ENCODE data around the gene CCDC85B. TPM values are rescaled to one million over a fixed set of nuclear protein-coding genes. Genes with fewer than 3 reads are reported as not detected.

CCDC85B gene
- total RNA-seq, 4 donors from 2014 or later = 16.0 to 34.3 (median 28.0) TPM

DNA sequence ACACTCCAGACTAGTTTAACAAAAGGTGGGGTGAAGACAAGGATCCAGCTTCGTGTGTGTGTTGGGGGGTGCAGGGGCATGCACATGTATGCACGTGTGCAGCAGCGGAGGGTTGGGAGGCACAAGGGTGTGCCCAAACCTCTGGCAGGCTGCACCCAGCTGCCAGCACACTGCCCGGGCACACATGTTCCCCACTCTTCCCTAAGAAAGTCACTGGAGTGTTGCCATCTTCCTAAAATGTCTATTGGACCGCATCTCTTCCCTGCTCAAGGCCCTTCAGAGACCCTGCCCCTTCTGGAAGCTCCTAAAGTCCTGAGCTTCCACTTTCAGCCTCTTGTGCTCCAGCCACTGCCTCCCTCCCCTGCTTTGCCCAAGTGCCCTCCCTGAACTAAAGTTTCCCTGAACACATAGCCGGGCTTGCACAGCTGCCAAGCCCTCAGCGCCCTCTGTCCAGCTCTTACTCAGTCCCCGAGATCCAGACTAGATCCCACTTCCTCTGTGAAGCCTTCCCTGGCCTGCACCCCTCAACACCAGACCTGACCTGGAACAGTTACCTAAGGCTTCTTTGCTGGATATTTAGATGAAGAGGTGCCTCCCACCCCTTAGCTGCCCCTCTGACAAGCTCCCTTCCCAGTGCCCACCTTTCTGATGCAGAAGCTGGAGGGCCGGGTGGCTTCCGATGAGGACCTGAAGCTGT is 38.5 kb upstream of the CCDC85B start:
- Histone ChIP-seq H3K4me3 (no peak overlapping the region), H3K27ac (no peak overlapping the region), H3K4me1 (peaks cover 7 to 39% (median 18%) of the 10 kb centered on the region in 3 donors), H3K27me3 (no peaks in the 10 kb centered on the region), H3K9me3 (no peaks in the 10 kb centered on the region), H3K36me3 (peaks cover 37 to 61% (median 40%) of the 10 kb centered on the region in 3 donors)
- WGBS, 2 donors = 81 to 94% methylated on average over 7 to 8 of the region's 10 CpGs
- intact Hi-C loops (cut with DNase I) = no loop called here
- DNase-seq = no peak
- no peak for TF ChIP-seq POLR2A (IDR thresholded peaks at IDR 0.05)
- TF ChIP-seq, protein P1, sequence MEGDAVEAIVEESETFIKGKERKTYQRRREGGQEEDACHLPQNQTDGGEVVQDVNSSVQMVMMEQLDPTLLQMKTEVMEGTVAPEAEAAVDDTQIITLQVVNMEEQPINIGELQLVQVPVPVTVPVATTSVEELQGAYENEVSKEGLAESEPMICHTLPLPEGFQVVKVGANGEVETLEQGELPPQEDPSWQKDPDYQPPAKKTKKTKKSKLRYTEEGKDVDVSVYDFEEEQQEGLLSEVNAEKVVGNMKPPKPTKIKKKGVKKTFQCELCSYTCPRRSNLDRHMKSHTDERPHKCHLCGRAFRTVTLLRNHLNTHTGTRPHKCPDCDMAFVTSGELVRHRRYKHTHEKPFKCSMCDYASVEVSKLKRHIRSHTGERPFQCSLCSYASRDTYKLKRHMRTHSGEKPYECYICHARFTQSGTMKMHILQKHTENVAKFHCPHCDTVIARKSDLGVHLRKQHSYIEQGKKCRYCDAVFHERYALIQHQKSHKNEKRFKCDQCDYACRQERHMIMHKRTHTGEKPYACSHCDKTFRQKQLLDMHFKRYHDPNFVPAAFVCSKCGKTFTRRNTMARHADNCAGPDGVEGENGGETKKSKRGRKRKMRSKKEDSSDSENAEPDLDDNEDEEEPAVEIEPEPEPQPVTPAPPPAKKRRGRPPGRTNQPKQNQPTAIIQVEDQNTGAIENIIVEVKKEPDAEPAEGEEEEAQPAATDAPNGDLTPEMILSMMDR (IDR thresholded peaks at IDR 0.05) = no peak

DNA sequence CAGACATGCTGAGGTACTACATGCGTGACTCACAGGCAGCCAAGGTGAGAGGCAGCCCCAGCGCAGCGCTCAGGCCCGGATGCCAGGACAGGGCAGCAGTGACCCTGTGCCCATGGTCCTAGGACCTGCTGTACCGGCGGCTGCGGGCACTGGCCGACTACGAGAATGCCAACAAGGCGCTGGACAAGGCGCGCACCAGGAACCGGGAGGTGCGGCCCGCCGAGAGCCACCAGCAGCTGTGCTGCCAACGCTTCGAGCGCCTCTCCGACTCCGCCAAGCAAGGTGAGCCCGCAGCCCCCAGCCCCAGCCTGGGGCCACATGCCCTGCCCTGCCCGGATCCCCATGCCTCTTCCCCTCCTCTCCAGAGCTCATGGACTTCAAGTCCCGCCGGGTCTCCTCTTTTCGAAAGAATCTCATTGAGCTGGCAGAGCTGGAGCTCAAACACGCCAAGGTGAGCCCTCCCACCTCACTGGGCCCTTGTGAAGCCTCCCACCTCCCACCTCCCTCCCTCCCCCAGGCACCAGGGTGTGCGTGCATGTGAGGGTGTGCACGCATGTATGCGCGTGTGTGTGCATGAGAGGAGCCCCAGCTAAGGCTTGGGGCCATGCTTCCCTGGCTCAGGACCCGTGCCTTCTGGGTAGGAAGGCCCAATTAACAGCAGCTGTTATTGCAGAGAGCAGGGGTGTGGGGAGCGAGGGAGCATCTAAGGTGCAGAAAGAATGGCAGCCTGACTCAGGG is 37.8 kb upstream of the CCDC85B start:
- H3K4me1 ChIP-seq = peaks cover 7 to 40% (median 18%) of the 10 kb centered on the region in 3 donors
- H3K4me3 ChIP-seq = no peak overlapping the region
- DNase-seq = no peak
- no peaks in the 10 kb centered on the region for H3K27me3 ChIP-seq
- intact Hi-C loops (cut with DNase I) = no loop called here
- no peak overlapping the region for H3K27ac ChIP-seq
- H3K36me3 ChIP-seq = peaks cover 37 to 61% (median 40%) of the 10 kb centered on the region in 3 donors
- 78 to 80% methylated on average over 2 to 8 of the region's 33 CpGs for WGBS, 2 donors
- no peaks in the 10 kb centered on the region for H3K9me3 ChIP-seq
- no peak for TF ChIP-seq POLR2A (IDR thresholded peaks at IDR 0.05)
- TF ChIP-seq, protein P1 (IDR thresholded peaks at IDR 0.05) = no peak

DNA sequence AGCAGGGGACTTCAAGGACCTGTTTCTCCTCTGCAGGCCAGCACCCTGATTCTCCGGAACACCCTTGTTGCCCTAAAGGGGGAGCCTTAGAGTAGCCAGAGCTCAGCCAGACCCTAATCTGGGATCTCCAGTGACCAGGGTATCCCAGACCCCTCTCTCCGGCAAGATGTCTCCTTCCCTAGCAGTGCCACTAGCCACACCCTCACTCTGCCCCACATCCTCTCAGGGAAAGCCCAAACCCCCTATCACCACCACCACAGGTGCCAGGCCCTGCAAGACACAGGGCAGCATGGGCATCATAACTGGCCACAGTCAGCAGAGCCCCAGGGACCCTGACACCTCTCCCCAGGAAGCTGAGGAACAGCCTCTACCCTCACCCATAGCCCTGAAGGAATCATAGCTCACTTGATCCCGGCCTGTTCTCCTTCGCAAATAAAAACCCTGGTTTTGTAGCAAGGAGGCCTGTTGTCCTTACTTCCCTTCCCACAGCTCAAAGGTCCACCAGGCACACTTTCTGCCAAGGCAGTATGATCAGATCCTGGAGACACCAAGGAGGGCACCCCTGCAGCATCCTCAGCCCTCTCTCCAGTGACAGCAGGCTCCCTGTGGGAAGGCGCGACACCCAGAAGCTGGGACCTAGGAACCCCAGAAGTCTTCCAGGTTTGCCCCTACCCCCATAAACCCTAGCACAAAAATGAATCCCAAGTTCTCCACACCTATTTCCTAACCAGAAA is 37.1 kb upstream of the CCDC85B start:
- H3K9me3 ChIP-seq = no peaks in the 10 kb centered on the region
- no peaks in the 10 kb centered on the region for H3K27me3 ChIP-seq
- H3K4me1 ChIP-seq = peaks cover 7 to 41% (median 18%) of the 10 kb centered on the region in 3 donors
- intact Hi-C loops (cut with DNase I) = no loop called here
- no peak overlapping the region for H3K4me3 ChIP-seq
- DNase-seq = no peak
- WGBS, 2 donors = 78 to 93% methylated on average over 3 to 6 of the region's 6 CpGs
- H3K27ac ChIP-seq = no peak overlapping the region
- TF ChIP-seq POLR2A (IDR thresholded peaks at IDR 0.05) = no peak
- TF ChIP-seq, protein P1 (IDR thresholded peaks at IDR 0.05) = no peak
- H3K36me3 ChIP-seq = peaks cover 37 to 61% (median 40%) of the 10 kb centered on the region in 3 donors

DNA sequence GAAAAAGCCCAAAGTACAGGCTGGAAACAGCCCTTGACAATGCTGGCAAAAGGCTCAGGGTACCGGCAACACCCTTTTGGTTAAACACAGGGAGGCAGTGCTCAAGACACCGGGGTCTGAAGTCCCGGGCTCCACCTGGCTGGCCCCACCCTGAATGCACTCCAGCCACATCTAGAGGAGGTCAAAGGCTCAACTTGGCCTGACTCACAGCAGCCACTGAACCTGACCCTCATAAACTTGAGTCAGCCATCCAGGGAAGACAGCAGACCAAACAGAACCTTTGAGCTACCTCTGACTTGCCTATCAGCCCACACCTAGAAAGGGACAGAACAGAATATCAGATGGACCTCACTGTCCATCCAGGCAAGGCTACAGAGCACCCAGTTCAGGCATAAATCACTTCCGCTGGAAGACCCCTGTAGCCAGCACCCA is 36.3 kb upstream of the CCDC85B start:
- WGBS, 2 donors = 86 to 100% methylated on average over 1 to 3 of the region's 4 CpGs
- Histone ChIP-seq H3K4me3 (no peak overlapping the region), H3K27ac (no peak overlapping the region), H3K9me3 (no peaks in the 10 kb centered on the region), H3K4me1 (peaks cover 10 to 49% (median 18%) of the 10 kb centered on the region in 3 donors), H3K27me3 (no peaks in the 10 kb centered on the region), H3K36me3 (peaks cover 37 to 61% (median 40%) of the 10 kb centered on the region in 3 donors)
- no peak for DNase-seq
- intact Hi-C loops (cut with DNase I) = no loop called here
- no peak for TF ChIP-seq POLR2A (IDR thresholded peaks at IDR 0.05)
- TF ChIP-seq, protein P1 (IDR thresholded peaks at IDR 0.05) = no peak

All from esophagus squamous epithelium (tissue), 5 donors.